ENCODE data around the gene CDIPT. TPM values are rescaled to one million over a fixed set of nuclear protein-coding genes. Genes with fewer than 3 reads are reported as not detected.

CDIPT gene
- total RNA-seq, 2 donors from 2014 or later = 135 to 138 TPM

GRCh38 chr16:29821643-29822115, 41.3 kb downstream of the CDIPT start:
- H3K4me1 ChIP-seq = peaks cover 0 to 80% of the 10 kb centered on the region in 2 donors
- H3K36me3 ChIP-seq = peaks cover 10% of the 10 kb centered on the region
- H3K9me3 ChIP-seq = no peaks in the 10 kb centered on the region
- H3K27ac ChIP-seq = peak overlapping the region; percentile 81 to 84
- H3K4me3 ChIP-seq = peak overlapping the region; percentile 66 to 74
- no peaks in the 10 kb centered on the region for H3K27me3 ChIP-seq
- no peak for TF ChIP-seq CTCF (IDR thresholded peaks at IDR 0.05)
- no peak for DNase-seq (ENCODE audit: low spot score)

- H3K36me3 ChIP-seq = peaks cover 10% of the 10 kb centered on the region
- TF ChIP-seq CTCF (IDR thresholded peaks at IDR 0.05) = no peak
- H3K9me3 ChIP-seq = no peaks in the 10 kb centered on the region
- peak overlapping the region; percentile 66 to 74 for H3K4me3 ChIP-seq
- H3K4me1 ChIP-seq = peaks cover 0 to 81% of the 10 kb centered on the region in 2 donors
- DNase-seq (ENCODE audit: low spot score) = no peak
- H3K27me3 ChIP-seq = no peaks in the 10 kb centered on the region
- peak overlapping the region; percentile 81 to 84 for H3K27ac ChIP-seq
Observed at GRCh38 chr16:29820730-29821642, 42.0 kb downstream of the CDIPT start.

GRCh38 chr16:29820271-29820701, 42.7 kb downstream of the CDIPT start, which contains the start of gene MVP:
TSS of gene MVP (plus strand) at chr16:29820462. CDS start at chr16:29830550, 10,088 bp downstream.
- peaks cover 10% of the 10 kb centered on the region for H3K36me3 ChIP-seq
- H3K4me3 ChIP-seq = peak within 1 kb of the TSS; percentile 66 to 74
- DNase-seq (ENCODE audit: low spot score) = peak; percentile 82
- peak within 1 kb of the TSS; percentile 81 to 84 for H3K27ac ChIP-seq
- H3K27me3 ChIP-seq = no peaks in the 10 kb centered on the region
- no peaks in the 10 kb centered on the region for H3K9me3 ChIP-seq
- TF ChIP-seq CTCF (IDR thresholded peaks at IDR 0.05) = no peak
- peaks cover 0 to 75% of the 10 kb centered on the region in 2 donors for H3K4me1 ChIP-seq

- Histone ChIP-seq H3K36me3 (peaks cover 10% of the 10 kb centered on the region), H3K9me3 (no peaks in the 10 kb centered on the region), H3K27me3 (no peaks in the 10 kb centered on the region), H3K4me1 (peaks cover 0 to 76% of the 10 kb centered on the region in 2 donors), H3K4me3 (no peak overlapping the region), H3K27ac (peak overlapping the region in 1 of 2 donors; percentile 84)
- TF ChIP-seq CTCF (IDR thresholded peaks at IDR 0.05) = no peak
- no peak for DNase-seq (ENCODE audit: low spot score)
Observed at GRCh38 chr16:29819506-29819905, 43.5 kb downstream of the CDIPT start.

- no peak for TF ChIP-seq CTCF (IDR thresholded peaks at IDR 0.05)
- DNase-seq (ENCODE audit: low spot score) = no peak
- peaks cover 10% of the 10 kb centered on the region for H3K36me3 ChIP-seq
- H3K4me3 ChIP-seq = no peak overlapping the region
- peaks cover 0 to 73% of the 10 kb centered on the region in 2 donors for H3K4me1 ChIP-seq
- H3K27ac ChIP-seq = no peak overlapping the region
- no peaks in the 10 kb centered on the region for H3K9me3 ChIP-seq
- H3K27me3 ChIP-seq = no peaks in the 10 kb centered on the region
Observed at GRCh38 chr16:29818082-29818481, 44.9 kb downstream of the CDIPT start.
